Suprapubic skin (tissue), 4 donors: ENCODE results near the gene MCEMP1.

Experiments used
- EP300 ChIP-seq: sonication (generic); formaldehyde crosslinking; IDR thresholded peaks from one replicate; pipeline ENCODE4 v1.6.1; 2017; ENCODE audit warnings: antibody characterized with exemption
- POLR2AphosphoS5 ChIP-seq, 3 donors: sonication (generic); formaldehyde crosslinking; IDR thresholded peaks; one replicate each; pipeline ENCODE4 v1.6.1; 2017; ENCODE audit warnings: antibody characterized with exemption in 3 of 3
- TF ChIP-seq, protein P1 (sequence below), 2 donors: fragments of 200-600 bp in 1 of 2; fragments of 450-650 bp in 1 of 2; sonication (generic) in 1 of 2; IDR thresholded peaks; one replicate each; pipeline ENCODE4 v1.5.1; 2016 to 2019; ENCODE audit warnings: antibody characterized with exemption in 2 of 2, mild to moderate bottlenecking in 1 of 2, moderate library complexity in 1 of 2

DNA sequence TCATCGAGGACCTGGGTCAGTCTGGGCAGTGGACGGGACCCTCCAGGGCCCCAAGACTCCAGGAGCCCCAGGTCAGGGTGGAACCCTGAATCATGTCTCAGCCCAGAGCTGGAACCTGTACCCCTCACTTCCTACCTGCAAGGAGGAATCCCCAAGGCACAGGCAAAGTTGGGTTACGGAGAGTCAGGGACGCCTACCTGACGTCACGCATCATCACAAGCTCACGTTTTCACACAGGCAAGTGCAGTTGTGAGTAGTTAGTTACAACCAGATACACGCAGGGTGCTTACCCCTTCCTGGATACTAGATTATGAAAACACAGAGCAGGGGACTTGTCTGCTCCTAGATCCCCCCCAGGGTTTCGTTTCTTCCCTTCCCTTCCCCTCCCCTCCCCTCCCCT is 6.1 kb upstream of the MCEMP1 start:
- TF ChIP-seq, protein P1, sequence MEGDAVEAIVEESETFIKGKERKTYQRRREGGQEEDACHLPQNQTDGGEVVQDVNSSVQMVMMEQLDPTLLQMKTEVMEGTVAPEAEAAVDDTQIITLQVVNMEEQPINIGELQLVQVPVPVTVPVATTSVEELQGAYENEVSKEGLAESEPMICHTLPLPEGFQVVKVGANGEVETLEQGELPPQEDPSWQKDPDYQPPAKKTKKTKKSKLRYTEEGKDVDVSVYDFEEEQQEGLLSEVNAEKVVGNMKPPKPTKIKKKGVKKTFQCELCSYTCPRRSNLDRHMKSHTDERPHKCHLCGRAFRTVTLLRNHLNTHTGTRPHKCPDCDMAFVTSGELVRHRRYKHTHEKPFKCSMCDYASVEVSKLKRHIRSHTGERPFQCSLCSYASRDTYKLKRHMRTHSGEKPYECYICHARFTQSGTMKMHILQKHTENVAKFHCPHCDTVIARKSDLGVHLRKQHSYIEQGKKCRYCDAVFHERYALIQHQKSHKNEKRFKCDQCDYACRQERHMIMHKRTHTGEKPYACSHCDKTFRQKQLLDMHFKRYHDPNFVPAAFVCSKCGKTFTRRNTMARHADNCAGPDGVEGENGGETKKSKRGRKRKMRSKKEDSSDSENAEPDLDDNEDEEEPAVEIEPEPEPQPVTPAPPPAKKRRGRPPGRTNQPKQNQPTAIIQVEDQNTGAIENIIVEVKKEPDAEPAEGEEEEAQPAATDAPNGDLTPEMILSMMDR (IDR thresholded peaks at IDR 0.05) = no peak
- TF ChIP-seq EP300 (no peak), POLR2AphosphoS5 (IDR thresholded peaks at IDR 0.05) (no peak)
